Stimulated activated naive B cell treated with anti-CD40 and anti-IgM and Interleukin-4, amounts not matched to agents 10 μg/mL and 1 μg/mL and 100 μg/mL, for 72 hours (primary cell): ENCODE results near the gene ADA.

ENCODE experiments used
- ATAC-seq, 2 donors: fragments of 150-1000 bp; cut with Tn5 transposase; replicated peaks; 2 replicates each; pipeline ENCODE4 v1.10.0; 2021; ENCODE audit warnings: moderate library complexity in 1 of 2
- DNase-seq: peaks from one replicate; pipeline ENCODE4 v3.0.0; 2021
- H3K27ac Mint-ChIP-seq: one replicate; pipeline ENCODE4 v1.8.0; 2022; ENCODE audit warnings: mild to moderate bottlenecking, mixed read lengths
- H3K27me3 Mint-ChIP-seq, 2 donors: one replicate each; pipeline ENCODE4 v1.8.0; 2022; ENCODE audit warnings: mixed read lengths in 2 of 2
- H3K36me3 Mint-ChIP-seq, 2 donors: one replicate each; pipeline ENCODE4 v1.8.0; 2022; ENCODE audit warnings: mixed read lengths in 2 of 2, mild to moderate bottlenecking in 1 of 2
- H3K4me1 Mint-ChIP-seq, 2 donors: one replicate each; pipeline ENCODE4 v1.8.0; 2022; ENCODE audit warnings: mixed read lengths in 2 of 2, mild to moderate bottlenecking in 1 of 2
- H3K4me3 Mint-ChIP-seq, 2 donors: one replicate each; pipeline ENCODE4 v1.8.0; 2022; ENCODE audit warnings: mild to moderate bottlenecking in 2 of 2, mixed read lengths in 2 of 2, moderate library complexity in 1 of 2
- H3K9me3 Mint-ChIP-seq, 2 donors: one replicate each; pipeline ENCODE4 v1.8.0; 2022; ENCODE audit warnings: mixed read lengths in 2 of 2, mild to moderate bottlenecking in 1 of 2

ADA gene

GRCh38 chr20:44572551-44573500 lies 78.7 kb downstream of the ADA start:
- peaks cover 16 to 18% of the 10 kb centered on the region in 2 donors for H3K4me1 Mint-ChIP-seq
- no peak overlapping the region for H3K4me3 Mint-ChIP-seq
- DNase-seq (no peak), ATAC-seq (no peak)
- no peaks in the 10 kb centered on the region for H3K36me3 Mint-ChIP-seq
- H3K9me3 Mint-ChIP-seq = no peaks in the 10 kb centered on the region
- peak overlapping the region; percentile 75 for H3K27ac Mint-ChIP-seq
- H3K27me3 Mint-ChIP-seq = no peaks in the 10 kb centered on the region

GRCh38 chr20:44571362-44571988 lies 80.0 kb downstream of the ADA start:
- ATAC-seq (no peak), DNase-seq (no peak)
- Mint-ChIP-seq H3K9me3 (no peaks in the 10 kb centered on the region), H3K4me3 (no peak overlapping the region), H3K36me3 (no peaks in the 10 kb centered on the region), H3K4me1 (peaks cover 10 to 11% of the 10 kb centered on the region in 2 donors), H3K27me3 (no peaks in the 10 kb centered on the region), H3K27ac (no peak overlapping the region)

- no peak for ATAC-seq
- Mint-ChIP-seq H3K4me3 (no peak overlapping the region), H3K27ac (no peak overlapping the region), H3K4me1 (peaks cover 0 to 4% of the 10 kb centered on the region in 2 donors), H3K9me3 (no peaks in the 10 kb centered on the region), H3K27me3 (no peaks in the 10 kb centered on the region), H3K36me3 (no peaks in the 10 kb centered on the region)
- no peak for DNase-seq
Measured at GRCh38 chr20:44570367-44570766, 81.1 kb downstream of the ADA start.
